HepG2 (cell line): ENCODE results near the gene GCN1. TPM values are rescaled to one million over a fixed set of nuclear protein-coding genes. Genes with fewer than 3 reads are reported as not detected.
A peak's percentile ranks its signal among the peaks of the same experiment; 100 is the strongest.

ENCODE experiments used
- ATAC-seq: fragments of 200-7000 bp; cut with Tn5 transposase; 3 replicates; pipeline ENCODE4 v1.9.1; 2020; ENCODE audit warnings: mild to moderate bottlenecking, moderate library complexity
- Bru-seq: library from RNA; stranded (reverse); fragments of 400-500 nt; gene quantifications from one replicate; lab custom pipeline; 2021; lab: Mats Ljungman, UMichigan
- BruChase-seq, 2 experiments: library from RNA; stranded (reverse); fragments of 400-500 nt; gene quantifications; one replicate each; lab custom pipeline; 2021; lab: Mats Ljungman, UMichigan
- BruUV-seq: library from RNA; stranded (reverse); fragments of 400-500 nt; replicated peaks from 2 replicates; lab custom pipeline; 2021; lab: Mats Ljungman, UMichigan
- CTCF ChIA-PET: fragments of 300-600 bp; formaldehyde crosslinking; extraction: SDS; loops from one replicate; lab custom pipeline; 2021; ENCODE audit warnings: low total read pairs, inconsistent platforms, low intra/inter-chr PET ratio; lab: Yijun Ruan, JAX
- POLR2A ChIA-PET: fragments of 350-600 bp; sonication (Branson Sonifier 250); formaldehyde crosslinking; loops from one replicate; lab custom pipeline; 2020; ENCODE audit warnings: antibody characterized with exemption, inconsistent platforms; lab: Yijun Ruan, JAX
- DNase-seq: peaks from one replicate; pipeline ENCODE4 v3.0.0-alpha.2; 2015; ENCODE audit warnings: low spot score
- FAIRE-seq: peaks from 3 replicates; lab custom pipeline; 2011; peaks lifted over from hg19 to GRCh38; lab: Jason Lieb, UNC
- H2AFZ ChIP-seq: one replicate; pipeline ENCODE4 v1.6.1; 2011; ENCODE audit warnings: low read length, inconsistent platforms
- H3K27ac ChIP-seq: fragments of 300-600 bp; 3 replicates; pipeline ENCODE4 v1.8.0; 2011; ENCODE audit warnings: mixed run types, mild to moderate bottlenecking, mixed read lengths, low read length, inconsistent platforms; ENCODE audit not compliant: insufficient read depth; ENCODE audit errors: extremely low read length
- H3K27me3 ChIP-seq, 2 experiments: fragments of 200-600 bp in 1 of 2; 2 replicates in 1 of 2; 3 replicates in 1 of 2; pipeline versions ENCODE4 v1.6.0 to v1.8.0; 2011; ENCODE audit warnings: low read length in 2 of 2, mild to moderate bottlenecking in 2 of 2, moderate library complexity in 2 of 2, inconsistent platforms in 1 of 2; ENCODE audit not compliant: insufficient read depth in 2 of 2, control insufficient read depth in 1 of 2
- H3K36me3 ChIP-seq, 2 experiments: fragments of 200-600 bp in 1 of 2; replicated peaks in 1 of 2; 2 replicates in 1 of 2; 3 replicates in 1 of 2; pipeline versions ENCODE4 v1.5.1 to v1.8.0; 2011; ENCODE audit warnings: low read length in 2 of 2, inconsistent platforms in 1 of 2; ENCODE audit not compliant: insufficient read depth in 2 of 2, control insufficient read depth in 1 of 2
- H3K4me1 ChIP-seq: 2 replicates; pipeline ENCODE4 v1.5.1; 2012; ENCODE audit warnings: low read length, inconsistent platforms; ENCODE audit not compliant: insufficient read depth
- H3K4me2 ChIP-seq: 2 replicates; pipeline ENCODE4 v1.6.0; 2011; ENCODE audit warnings: low read depth, low read length, inconsistent platforms
- H3K4me3 ChIP-seq, 3 experiments: fragments of 200-600 bp in 1 of 3; sonication (generic), shearing (Covaris generic) in 1 of 3; replicated peaks in 1 of 3; 2 replicates each; pipeline ENCODE4 v1.5.1; 2011 to 2016; ENCODE audit warnings: low read length in 3 of 3, inconsistent platforms in 2 of 3, low read depth in 2 of 3, mild to moderate bottlenecking in 2 of 3, control low read depth in 1 of 3, mixed read lengths in 1 of 3; ENCODE audit not compliant: insufficient read depth in 1 of 3
- H3K79me2 ChIP-seq: one replicate; pipeline ENCODE4 v1.6.1; 2011; ENCODE audit warnings: low read length, inconsistent platforms; ENCODE audit not compliant: insufficient read depth
- H3K9ac ChIP-seq: 2 replicates; pipeline ENCODE4 v1.6.0; 2011; ENCODE audit warnings: mild to moderate bottlenecking, low read depth, low read length, inconsistent platforms; ENCODE audit not compliant: insufficient read depth
- H3K9me3 ChIP-seq: 2 replicates; pipeline ENCODE4 v1.5.1; 2012; ENCODE audit warnings: mild to moderate bottlenecking, low read length
- H4K20me1 ChIP-seq: 2 replicates; pipeline ENCODE4 v1.6.0; 2011; ENCODE audit warnings: inconsistent platforms, mild to moderate bottlenecking, low read length, moderate library complexity; ENCODE audit not compliant: insufficient read depth
- HIC2 ChIP-seq: sonication (generic); formaldehyde crosslinking; IDR thresholded peaks from 2 replicates; pipeline ENCODE4 v1.9.0; 2022; ENCODE audit warnings: low read depth, missing genetic modification reagents
- IKZF1 ChIP-seq: fragments of 450-650 bp; IDR thresholded peaks from 2 replicates; pipeline ENCODE4 v1.7.1; 2016
- MXD1 ChIP-seq: sonication (generic); formaldehyde crosslinking; IDR thresholded peaks from 2 replicates; pipeline ENCODE4 v1.4.0; 2020; ENCODE audit warnings: mild to moderate bottlenecking, missing genetic modification reagents
- MXD4 ChIP-seq: IDR thresholded peaks from 2 replicates; pipeline ENCODE4 v1.6.1; 2016; ENCODE audit warnings: mild to moderate bottlenecking, missing biosample characterization, missing genetic modification reagents
- POLR2G ChIP-seq: fragments of 200-400 bp; formaldehyde crosslinking; IDR thresholded peaks from 2 replicates; pipeline ENCODE4 v1.6.1; 2018; ENCODE audit warnings: mild to moderate bottlenecking, low read depth, low read length, moderate library complexity
- RARG ChIP-seq: sonication (generic); formaldehyde crosslinking; IDR thresholded peaks from 2 replicates; pipeline ENCODE4 v1.4.0; 2020; ENCODE audit warnings: low read depth, mild to moderate bottlenecking, missing genetic modification reagents
- RBM39 ChIP-seq: fragments of 200-400 bp; formaldehyde crosslinking; IDR thresholded peaks from one replicate; pipeline ENCODE4 v1.6.1; 2018; ENCODE audit warnings: antibody characterized with exemption, mild to moderate bottlenecking, low read depth, low read length; ENCODE audit not compliant: poor library complexity, severe bottlenecking
- SOX5 ChIP-seq: IDR thresholded peaks from 2 replicates; pipeline ENCODE4 v1.6.1; 2016; ENCODE audit warnings: borderline replicate concordance
- THAP7 ChIP-seq: sonication (generic); formaldehyde crosslinking; IDR thresholded peaks from 2 replicates; pipeline ENCODE4 v1.8.1; 2023; ENCODE audit warnings: mild to moderate bottlenecking, missing genetic modification reagents
- THRA ChIP-seq: sonication (generic); formaldehyde crosslinking; IDR thresholded peaks from 2 replicates; pipeline ENCODE4 v1.4.0; 2020; ENCODE audit warnings: missing genetic modification reagents, borderline replicate concordance
- ZBTB7B ChIP-seq: sonication (generic); formaldehyde crosslinking; IDR thresholded peaks from 2 replicates; pipeline ENCODE4 v1.4.0; 2020; ENCODE audit warnings: missing genetic modification reagents
- ZNF124 ChIP-seq: sonication (generic); formaldehyde crosslinking; IDR thresholded peaks from 2 replicates; pipeline ENCODE4 v1.4.0; 2020; ENCODE audit warnings: missing genetic modification reagents
- WGBS: methylation state at CpG from one replicate; pipeline ENCODE4 v1.1.6; 2017; ENCODE audit warnings: low lambda C conversion rate; 5-methylcytosine and 5-hydroxymethylcytosine counted together
- in situ Hi-C: cut with HindIII; loops from 2 replicates; pipeline ENCODE4 v1.10.0; 2017; ENCODE audit warnings: low pct_unique_long_range_greater_than_20kb; ENCODE audit not compliant: extremely low pct_ligation_motif_present
- intact Hi-C: fragments of 100-400 bp; cut with micrococcal nuclease; formaldehyde crosslinking; loops from one replicate; pipeline ENCODE4 v1.10.0; 2022; ENCODE audit not compliant: unreplicated experiment
- long read RNA-seq, 2 experiments: library from RNA in 1 of 2; library from polyadenylated mRNA in 1 of 2; stranded (forward) in 1 of 2; unstranded in 1 of 2; transcript quantifications; one replicate each; pipeline ENCODE4 v2.0.0, GENCODE V29; 2019 to 2022
- polyA minus RNA-seq, 3 experiments: library from RNA; depleted of rRNA, polyadenylated mRNA; stranded (reverse); fragments of >200 nt; gene quantifications; 2 replicates each; pipeline ENCODE4 v1.2.3, GENCODE V29; 2011; ENCODE audit warnings: low replicate concordance in 1 of 3
- polyA plus RNA-seq, 8 experiments: library from polyadenylated mRNA; depleted of rRNA in 3 of 8; stranded (reverse) in 7 of 8; unstranded in 1 of 8; fragments of >200 nt; fragmentation: Illumina TruSeq in 4 of 8; extraction: Trizol in 4 of 8; gene quantifications; 2 replicates each; pipeline versions ENCODE4 v1.2.1 to v1.2.3, GENCODE V29; 2011 to 2016; ENCODE audit warnings: low read depth in 4 of 8, missing spikeins in 1 of 8, mixed read lengths in 1 of 8; ENCODE audit not compliant: insufficient read depth in 1 of 8
- total RNA-seq, 5 experiments: library from RNA; depleted of rRNA; stranded (reverse); fragments of >200 nt; fragmentation: Illumina TruSeq; extraction: Trizol; gene quantifications; 2 replicates each; pipeline ENCODE4 v1.2.3, GENCODE V29; 2016; ENCODE audit warnings: low read depth in 1 of 5

Gene GCN1
- 66.7 and 83.0 TPM in 2 replicates for total RNA-seq (2016; rRNA removed; fragmentation: Illumina TruSeq; extraction: Trizol)
- total RNA-seq (2016; cell fraction: cytosol; rRNA removed; fragmentation: Illumina TruSeq; extraction: Trizol; ENCODE audit: low read depth): 59.7 and 67.2 TPM in 2 replicates
- 56.9 and 87.0 TPM in 2 replicates for total RNA-seq (2016; cell fraction: insoluble cytoplasmic fraction; rRNA removed; fragmentation: Illumina TruSeq; extraction: Trizol)
- total RNA-seq (2016; cell fraction: membrane; rRNA removed; fragmentation: Illumina TruSeq; extraction: Trizol): 19.6 and 22.1 TPM in 2 replicates
- total RNA-seq (2016; cell fraction: nucleus; rRNA removed; fragmentation: Illumina TruSeq; extraction: Trizol): 125 and 128 TPM in 2 replicates
- polyA plus RNA-seq (2011; rRNA removed): 55.3 and 58.2 TPM in 2 replicates
- polyA plus RNA-seq (2011; cell fraction: cytosol; rRNA removed): 20.5 and 25.6 TPM in 2 replicates
- polyA plus RNA-seq (2011; cell fraction: nucleus; rRNA removed): 394 and 725 TPM in 2 replicates
- polyA plus RNA-seq (2012): 47.0 and 60.6 TPM in 2 replicates
- polyA plus RNA-seq (2016; cell fraction: cytosol; fragmentation: Illumina TruSeq; extraction: Trizol; ENCODE audit: low read depth): 1.8 and 2.1 TPM in 2 replicates
- polyA plus RNA-seq (2016; cell fraction: insoluble cytoplasmic fraction; fragmentation: Illumina TruSeq; extraction: Trizol; ENCODE audit: low read depth): 33.5 and 45.5 TPM in 2 replicates
- polyA plus RNA-seq (2016; cell fraction: membrane; fragmentation: Illumina TruSeq; extraction: Trizol; ENCODE audit: low read depth): 4.1 and 5.4 TPM in 2 replicates
- 177 and 198 TPM in 2 replicates for polyA plus RNA-seq (2016; cell fraction: nucleus; fragmentation: Illumina TruSeq; extraction: Trizol; ENCODE audit: insufficient read depth, low read depth)
- polyA minus RNA-seq (2011; rRNA and poly(A)+ RNA removed; ENCODE audit: low replicate concordance): 204 and 255 TPM in 2 replicates
- polyA minus RNA-seq (2011; cell fraction: cytosol; rRNA and poly(A)+ RNA removed): 59.8 and 61.6 TPM in 2 replicates
- polyA minus RNA-seq (2011; cell fraction: nucleus; rRNA and poly(A)+ RNA removed): 229 and 237 TPM in 2 replicates
- percentile 81 among the genes with signal in this experiment for Bru-seq, nascent RNA
- BruChase-seq, experiment 1, labeled RNA remaining after a 6-hour chase: percentile 93 among the genes with signal in this experiment
- percentile 90 among the genes with signal in this experiment for BruChase-seq, experiment 2, labeled RNA remaining after a 2-hour chase
- long read RNA-seq, experiment 1, partial matches to known transcripts: 28 of 28 reads
- long read RNA-seq, experiment 1, other reads (novel, unspliced or antisense): 0 of 28 reads
- long read RNA-seq, experiment 2, partial matches to known transcripts: 99 of 148 reads
- long read RNA-seq, experiment 2, other reads (novel, unspliced or antisense): 49 of 148 reads

- POLR2A ChIA-PET: interaction anchor here (0.9 to 4.5 kb wide), 5 partner anchors 13 to 96 kb away, joined by 3 to 45 read pairs (median 9); partner anchors contain the start of gene RNU4-2
- Histone ChIP-seq H3K27ac (peak within 1 kb of the TSS; percentile 94), H3K36me3 (peaks cover 12 to 57% of the 10 kb centered on the region in 2 experiments), H3K4me3 (peak within 1 kb of the TSS; percentile 80 to 88 (median 82)), H3K4me1 (peaks cover 70% of the 10 kb centered on the region), H3K4me2 (peak within 1 kb of the TSS; percentile 96), H3K79me2 (peaks cover 71% of the 10 kb centered on the region), H2AFZ (no peak within 1 kb of the TSS), H3K9ac (peak within 1 kb of the TSS; percentile 93), H3K27me3 (no peaks in the 10 kb centered on the region; a peak in 1 of 5 replicates), H3K9me3 (no peaks in the 10 kb centered on the region), H4K20me1 (peaks cover 36% of the 10 kb centered on the region)
- BruUV-seq: TSS peak; percentile 95
- intact Hi-C loops: no loop called here
- FAIRE-seq (no peak), DNase-seq (peak; percentile 78), ATAC-seq (peak; percentile 84)
- in situ Hi-C loops: no loop called here
- CTCF ChIA-PET: no interaction called here
- 0% methylated on average over 9 of the region's 62 CpGs for WGBS
- TF ChIP-seq RARG: peak; percentile 51; the same call in 1 of the 2 replicates
- peak; percentile 38; the same call in 1 of the 2 replicates for TF ChIP-seq THRA
- TF ChIP-seq ZBTB7B (CRISPR knock-in tag): peak; percentile 40; the same call in 1 of the 2 replicates
- TF ChIP-seq HIC2 (CRISPR knock-in tag): no peak
- no peak for TF ChIP-seq RBM39
- peak; percentile 93 for TF ChIP-seq MXD1 (CRISPR knock-in tag)
- TF ChIP-seq IKZF1: no peak
- TF ChIP-seq THAP7 (CRISPR knock-in tag): peak; percentile 93
- peak; percentile 6; the same call in 1 of the 2 replicates for TF ChIP-seq ZNF124
- peak; percentile 94 for TF ChIP-seq MXD4 (CRISPR knock-in tag)
- TF ChIP-seq SOX5: peak; percentile 39; the same call in 1 of the 2 replicates
- TF ChIP-seq POLR2G: peak; percentile 91
Measured at GRCh38 chr12:120194534-120195395, at the start of gene GCN1. TSS of gene GCN1 (minus strand) at chr12:120194715. CDS start at chr12:120194697, 18 bp downstream.
